AG10803 (cell line): Measurements from ENCODE around the gene ORAI1.
A peak's percentile ranks its signal among the peaks of the same experiment; 100 is the strongest.

Source experiments
- DNase-seq: peaks from one replicate; pipeline ENCODE4 v3.0.0; 2010; ENCODE audit warnings: low read depth
- H3K4me3 ChIP-seq: 2 replicates; pipeline ENCODE4 v1.5.1; 2011; ENCODE audit warnings: mild to moderate bottlenecking, low read length, control low read depth
- CTCF ChIP-seq: conservative IDR thresholded peaks from 2 replicates; pipeline ENCODE4 v1.5.1; 2011; ENCODE audit warnings: mild to moderate bottlenecking, low read length, control low read depth, inconsistent platforms

Gene ORAI1

GRCh38 chr12:121626087-121626852, at the start of gene ORAI1:
Gene ORAI1, plus strand, starts transcription at chr12:121626530.
- H3K4me3 ChIP-seq, result peak within 1 kb of the TSS; percentile 76
- TF ChIP-seq CTCF, result no peak
- DNase-seq, result peak; percentile 93

DNA sequence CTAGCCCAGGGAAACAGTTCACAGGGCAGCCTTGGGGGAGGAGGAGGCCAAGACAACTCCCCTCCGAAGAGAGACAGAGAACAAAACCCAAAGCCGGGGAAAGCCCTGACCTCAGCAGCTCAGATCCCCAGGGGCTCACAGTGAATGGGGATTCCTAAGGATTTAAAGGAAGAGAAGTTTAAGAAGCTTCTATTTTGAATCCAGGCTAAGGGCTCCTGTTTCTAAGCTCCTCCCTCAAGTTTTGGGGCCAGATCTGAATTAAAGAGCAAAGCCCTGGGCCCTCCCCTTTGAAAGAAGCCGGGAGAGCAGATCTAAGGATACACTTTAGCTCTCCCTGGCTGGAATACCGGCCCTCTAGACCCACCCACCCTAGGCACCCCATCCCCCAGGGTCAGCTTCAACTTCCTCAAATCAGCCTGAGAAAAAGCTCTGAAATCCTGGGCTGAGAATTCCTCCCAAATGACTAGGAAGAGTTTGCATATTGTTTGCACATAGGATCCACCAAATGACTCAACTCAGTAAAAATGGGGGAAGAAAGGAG, 49.4 kb upstream of the ORAI1 start:
- DNase-seq, result peak; percentile 94
- no peak for TF ChIP-seq CTCF
- peak overlapping the region; percentile 67 for H3K4me3 ChIP-seq

GRCh38 chr12:121577443-121578180, 48.7 kb upstream of the ORAI1 start:
- H3K4me3 ChIP-seq, result peak overlapping the region; percentile 67
- no peak for DNase-seq
- no peak for TF ChIP-seq CTCF

DNA sequence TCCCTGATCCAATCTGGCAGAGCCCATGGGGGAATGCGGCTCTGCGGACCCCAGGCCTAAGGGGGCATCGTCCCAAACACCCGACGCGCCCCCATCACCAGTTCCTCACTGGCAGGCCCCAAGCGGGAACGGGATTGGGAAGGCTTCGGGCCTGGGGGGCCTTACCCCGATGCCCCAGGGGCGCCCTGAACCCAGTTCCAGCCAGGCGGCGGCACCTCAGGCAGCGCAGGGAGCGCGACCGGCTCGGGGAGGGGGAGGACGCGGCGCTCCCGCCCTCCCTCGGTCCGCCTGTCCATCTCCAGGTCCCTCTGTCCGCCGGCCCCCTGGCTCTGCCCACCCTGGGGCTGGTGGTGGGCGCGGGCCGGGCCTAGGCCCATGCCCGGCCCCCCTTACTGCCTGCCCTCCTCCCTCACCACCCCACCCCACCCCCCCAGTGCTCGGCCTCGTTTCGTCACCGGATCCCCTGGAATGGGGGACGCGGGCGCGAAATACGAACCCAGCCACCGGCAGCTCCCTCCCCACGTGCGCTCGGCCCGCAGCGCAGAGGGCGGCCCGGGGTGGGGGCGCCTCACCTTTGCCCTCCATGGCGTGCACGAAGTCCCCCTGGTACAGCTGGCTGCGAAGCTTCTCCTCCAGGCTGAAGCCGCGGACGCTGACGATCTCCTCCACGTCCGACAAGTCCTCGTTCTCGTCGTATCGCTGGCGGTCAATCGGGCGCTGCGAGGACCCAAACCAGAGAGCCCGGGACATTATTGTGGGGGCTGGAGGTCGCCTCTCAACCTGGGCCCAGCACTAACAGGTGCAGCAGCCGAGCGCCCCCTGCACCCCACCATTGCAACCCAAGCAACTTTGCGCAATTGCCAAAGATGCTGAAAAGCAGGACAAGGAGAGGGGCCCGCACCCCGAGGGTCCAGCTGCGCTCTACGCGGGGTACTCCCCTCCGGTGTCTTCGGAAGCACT, 47.8 kb upstream of the ORAI1 start:
- TF ChIP-seq CTCF, result no peak
- peak overlapping the region; percentile 67 for H3K4me3 ChIP-seq
- DNase-seq, result no peak

DNA sequence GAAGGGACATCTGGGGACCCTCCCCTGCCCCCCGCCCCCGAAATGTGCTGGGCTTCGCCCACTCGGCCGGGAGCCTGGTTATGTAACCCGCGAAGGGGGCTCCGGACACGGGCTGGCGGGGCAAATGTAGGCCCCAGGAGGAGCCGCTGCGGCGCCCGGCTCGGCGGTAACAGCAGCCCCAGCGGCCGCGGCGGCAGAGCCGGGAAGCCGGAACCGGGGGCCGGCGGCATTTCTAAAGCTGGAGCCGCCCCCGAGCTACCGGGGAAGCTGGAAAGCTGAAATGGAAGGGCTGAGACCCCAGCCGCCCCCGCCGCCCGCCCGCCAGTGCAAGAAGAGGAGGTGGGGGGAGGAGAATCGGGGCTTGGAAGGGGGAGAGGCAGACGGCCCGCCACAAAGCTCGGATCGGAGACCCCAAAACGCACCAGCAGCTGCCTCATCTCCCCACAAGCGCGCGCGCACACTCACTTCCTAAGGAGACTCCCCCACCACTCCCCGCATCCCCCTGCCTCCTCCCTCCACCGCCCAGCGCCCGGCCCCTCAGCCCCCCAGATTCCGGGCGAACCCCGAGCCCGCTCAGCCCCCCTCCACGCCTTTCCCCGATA, 47.0 kb upstream of the ORAI1 start:
- no peak for TF ChIP-seq CTCF
- DNase-seq, result no peak
- peak overlapping the region; percentile 67 for H3K4me3 ChIP-seq
